ENCODE results near the gene PIGC.
A peak's percentile ranks its signal among the peaks of the same experiment; 100 is the strongest.

The PIGC gene

DNA sequence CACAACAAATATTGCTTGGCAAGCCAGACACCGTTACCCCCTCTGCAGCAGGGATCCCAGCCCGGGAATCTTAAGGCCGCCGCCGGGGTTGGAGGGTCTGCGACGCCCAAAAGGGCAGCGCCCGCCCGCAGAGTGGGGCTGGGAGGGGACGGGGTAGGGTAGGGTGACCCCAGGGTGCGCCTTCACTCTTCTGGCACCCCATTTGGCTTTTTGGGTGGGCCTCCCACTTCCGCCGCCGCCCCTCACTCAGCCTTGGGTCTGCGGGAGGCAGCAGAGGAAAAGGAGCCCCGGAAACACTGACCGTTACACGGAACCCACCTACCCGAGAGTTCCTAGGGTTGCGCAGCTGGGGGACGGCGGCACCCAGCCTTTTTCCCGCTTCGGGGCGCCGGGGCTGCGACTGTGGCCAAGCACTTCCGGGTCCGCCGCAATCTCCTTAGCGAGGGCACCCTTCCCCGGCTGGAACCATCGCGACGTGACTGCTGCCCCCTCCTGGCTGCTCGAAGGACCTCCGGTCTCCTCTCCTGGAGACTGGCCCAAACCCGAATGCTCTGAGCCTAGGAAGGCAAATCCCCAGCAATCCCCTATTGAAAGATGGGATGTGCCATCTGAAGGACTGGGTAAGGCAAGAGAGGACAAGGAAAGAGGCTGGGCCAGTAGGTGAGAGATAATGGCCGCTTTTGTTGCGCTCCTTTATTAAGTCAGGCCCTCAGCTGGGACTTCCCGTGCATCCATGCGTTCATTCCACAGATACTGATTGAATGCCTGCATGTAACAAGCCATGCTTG lies at the start of gene PIGC:
PIGC (minus strand) TSS at position 404 of the 788 bp plus-strand sequence. CDS start 1,447 bp downstream, outside the sequence.
- Histone ChIP-seq H3K27me3 (ENCODE audit: control insufficient read depth in 1 of 2, insufficient read depth in 2 of 2, low read length in 2 of 2) (no peaks in the 10 kb centered on the region), H3K4me3 (ENCODE audit: low read length in 2 of 2) (peak within 1 kb of the TSS; percentile 68 to 91), H3K9ac (ENCODE audit: low read length in 2 of 2) (peak within 1 kb of the TSS; percentile 88 to 90), H3K36me3 (ENCODE audit: control insufficient read depth in 2 of 2, insufficient read depth in 2 of 2, low read length in 2 of 2) (peaks cover 0 to 3% of the 10 kb centered on the region in 2 donors), H3K27ac (ENCODE audit: low read length) (peak within 1 kb of the TSS; percentile 46), H3K9me3 (ENCODE audit: control insufficient read depth in 2 of 2, low read length in 2 of 2) (no peaks in the 10 kb centered on the region), H3K4me1 (ENCODE audit: control insufficient read depth, insufficient read depth, low read length) (peaks cover 6% of the 10 kb centered on the region)

- Histone ChIP-seq H3K4me1 (ENCODE audit: control insufficient read depth, insufficient read depth, low read length) (peaks cover 4% of the 10 kb centered on the region), H3K27ac (ENCODE audit: low read length) (no peak overlapping the region), H3K36me3 (ENCODE audit: control insufficient read depth in 2 of 2, insufficient read depth in 2 of 2, low read length in 2 of 2) (no peaks in the 10 kb centered on the region), H3K4me3 (ENCODE audit: low read length in 2 of 2) (no peak overlapping the region), H3K9me3 (ENCODE audit: control insufficient read depth in 2 of 2, low read length in 2 of 2) (no peaks in the 10 kb centered on the region), H3K9ac (ENCODE audit: low read length in 2 of 2) (no peak overlapping the region), H3K27me3 (ENCODE audit: control insufficient read depth in 1 of 2, insufficient read depth in 2 of 2, low read length in 2 of 2) (peaks cover 0 to 3% of the 10 kb centered on the region in 2 donors)
Measured at GRCh38 chr1:172492421-172492820, 48.6 kb upstream of the PIGC start.

DNA sequence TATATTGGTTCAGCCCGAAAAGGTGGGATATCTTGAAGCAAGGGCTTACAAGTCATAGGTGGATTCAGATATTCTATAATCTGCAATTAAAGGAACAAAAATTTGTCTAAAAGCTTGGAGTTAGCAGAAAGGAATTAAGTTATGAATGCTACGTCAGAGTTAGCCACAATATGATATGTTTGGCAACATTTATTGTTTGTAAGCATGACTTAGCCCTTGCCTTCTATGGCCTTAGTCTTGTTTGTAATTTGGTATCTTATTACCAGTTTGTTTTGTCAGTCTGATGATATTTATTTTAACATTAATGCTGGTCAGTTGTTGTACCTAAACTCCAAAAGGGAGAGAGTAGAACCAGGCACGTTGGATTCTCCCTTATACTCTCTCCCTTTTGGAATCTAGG lies 46.0 kb upstream of the PIGC start:
- no peaks in the 10 kb centered on the region for H3K9me3 ChIP-seq (ENCODE audit: control insufficient read depth in 2 of 2, low read length in 2 of 2)

DNA sequence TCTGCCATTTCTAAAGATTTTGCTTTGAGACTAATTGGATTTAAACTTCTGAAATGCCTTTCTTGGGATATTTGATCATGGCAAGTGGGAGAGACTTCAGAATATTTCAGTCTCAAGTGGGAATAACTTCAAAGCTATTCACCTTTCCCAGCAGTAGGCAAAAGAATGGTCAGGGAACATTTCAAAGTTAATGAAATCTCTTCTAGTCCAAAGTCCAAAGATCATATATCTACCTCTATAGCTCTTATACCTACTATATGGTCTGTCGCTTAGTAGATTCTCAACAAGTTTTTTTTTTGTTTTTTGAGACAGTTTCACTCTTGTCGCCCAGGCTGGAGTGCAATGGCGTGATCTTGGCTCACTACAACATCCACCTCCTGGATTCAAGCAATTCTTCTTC lies 44.5 kb upstream of the PIGC start:
- Histone ChIP-seq H3K27me3 (ENCODE audit: control insufficient read depth in 1 of 2, insufficient read depth in 2 of 2, low read length in 2 of 2) (peaks cover 0 to 3% of the 10 kb centered on the region in 2 donors), H3K9ac (ENCODE audit: low read length in 2 of 2) (no peak overlapping the region), H3K9me3 (ENCODE audit: control insufficient read depth in 2 of 2, low read length in 2 of 2) (no peaks in the 10 kb centered on the region)

More for the DNA sequence above, 46.0 kb upstream of the PIGC start:
- no peak overlapping the region for H3K9ac ChIP-seq (ENCODE audit: low read length in 2 of 2)
- H3K4me1 ChIP-seq (ENCODE audit: control insufficient read depth, insufficient read depth, low read length), result no peaks in the 10 kb centered on the region
- H3K4me3 ChIP-seq (ENCODE audit: low read length in 2 of 2), result no peak overlapping the region
- H3K36me3 ChIP-seq (ENCODE audit: control insufficient read depth in 2 of 2, insufficient read depth in 2 of 2, low read length in 2 of 2), result no peaks in the 10 kb centered on the region
- peaks cover 0 to 3% of the 10 kb centered on the region in 2 donors for H3K27me3 ChIP-seq (ENCODE audit: control insufficient read depth in 1 of 2, insufficient read depth in 2 of 2, low read length in 2 of 2)
- no peak overlapping the region for H3K27ac ChIP-seq (ENCODE audit: low read length)

DNA sequence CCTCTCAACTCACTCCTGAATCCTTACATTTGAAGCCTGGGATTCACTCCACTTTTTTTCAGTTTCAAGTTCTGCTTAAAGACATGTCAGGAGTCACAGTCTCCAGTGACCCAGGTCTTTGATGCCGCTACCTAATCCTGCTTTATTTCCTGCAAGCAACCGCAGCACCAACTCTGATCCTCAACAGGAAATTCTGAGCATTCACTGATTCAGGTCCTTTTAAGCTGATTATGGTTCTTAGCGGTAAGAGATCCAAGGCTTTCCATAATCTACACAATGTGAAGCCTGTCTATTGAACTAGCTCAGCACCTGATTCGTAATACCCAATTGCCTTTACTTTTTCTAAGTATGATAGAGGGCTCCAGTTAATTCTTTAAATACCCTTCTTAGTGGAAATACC lies 43.7 kb upstream of the PIGC start:
- H3K36me3 ChIP-seq (ENCODE audit: control insufficient read depth in 2 of 2, insufficient read depth in 2 of 2, low read length in 2 of 2), result no peaks in the 10 kb centered on the region
- no peak overlapping the region for H3K4me3 ChIP-seq (ENCODE audit: low read length in 2 of 2)
- H3K9me3 ChIP-seq (ENCODE audit: control insufficient read depth in 2 of 2, low read length in 2 of 2), result no peaks in the 10 kb centered on the region
- peaks cover 0 to 3% of the 10 kb centered on the region in 2 donors for H3K27me3 ChIP-seq (ENCODE audit: control insufficient read depth in 1 of 2, insufficient read depth in 2 of 2, low read length in 2 of 2)
- no peak overlapping the region for H3K27ac ChIP-seq (ENCODE audit: low read length)
- no peaks in the 10 kb centered on the region for H3K4me1 ChIP-seq (ENCODE audit: control insufficient read depth, insufficient read depth, low read length)
- no peak overlapping the region for H3K9ac ChIP-seq (ENCODE audit: low read length in 2 of 2)

More for the DNA sequence above, 44.5 kb upstream of the PIGC start:
- no peak overlapping the region for H3K4me3 ChIP-seq (ENCODE audit: low read length in 2 of 2)
- H3K4me1 ChIP-seq (ENCODE audit: control insufficient read depth, insufficient read depth, low read length), result no peaks in the 10 kb centered on the region
- H3K36me3 ChIP-seq (ENCODE audit: control insufficient read depth in 2 of 2, insufficient read depth in 2 of 2, low read length in 2 of 2), result no peaks in the 10 kb centered on the region
- H3K27ac ChIP-seq (ENCODE audit: low read length), result no peak overlapping the region

- H3K9me3 ChIP-seq (ENCODE audit: control insufficient read depth in 2 of 2, low read length in 2 of 2), result no peaks in the 10 kb centered on the region
- no peak overlapping the region for H3K4me3 ChIP-seq (ENCODE audit: low read length in 2 of 2)
- H3K9ac ChIP-seq (ENCODE audit: low read length in 2 of 2), result no peak overlapping the region
- peaks cover 0 to 3% of the 10 kb centered on the region in 2 donors for H3K27me3 ChIP-seq (ENCODE audit: control insufficient read depth in 1 of 2, insufficient read depth in 2 of 2, low read length in 2 of 2)
- H3K4me1 ChIP-seq (ENCODE audit: control insufficient read depth, insufficient read depth, low read length), result no peaks in the 10 kb centered on the region
- H3K36me3 ChIP-seq (ENCODE audit: control insufficient read depth in 2 of 2, insufficient read depth in 2 of 2, low read length in 2 of 2), result no peaks in the 10 kb centered on the region
- H3K27ac ChIP-seq (ENCODE audit: low read length), result no peak overlapping the region
Measured at GRCh38 chr1:172486805-172487454, 43.1 kb upstream of the PIGC start.

DNA sequence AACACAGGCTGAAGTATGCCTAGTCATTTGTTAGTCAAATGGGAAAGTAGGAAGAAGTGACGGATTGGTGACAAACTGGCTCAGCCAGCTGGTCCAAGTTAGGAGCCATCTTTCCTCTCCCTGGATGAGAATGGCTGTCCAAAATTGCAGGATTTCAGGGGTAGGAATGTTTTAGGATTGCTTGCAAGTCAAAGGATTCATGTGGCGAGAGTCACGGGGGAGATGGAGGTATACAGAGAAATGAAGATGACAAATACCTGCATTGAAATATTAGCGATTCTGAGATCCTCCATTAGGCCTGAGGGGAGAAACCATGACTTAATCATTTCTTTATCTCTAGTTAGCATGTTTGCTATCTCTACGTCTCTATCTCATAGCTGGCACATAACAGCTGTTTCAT lies 41.8 kb upstream of the PIGC start:
- no peaks in the 10 kb centered on the region for H3K9me3 ChIP-seq (ENCODE audit: control insufficient read depth in 2 of 2, low read length in 2 of 2)
- H3K4me3 ChIP-seq (ENCODE audit: low read length in 2 of 2), result no peak overlapping the region
- H3K4me1 ChIP-seq (ENCODE audit: control insufficient read depth, insufficient read depth, low read length), result no peaks in the 10 kb centered on the region
- no peaks in the 10 kb centered on the region for H3K36me3 ChIP-seq (ENCODE audit: control insufficient read depth in 2 of 2, insufficient read depth in 2 of 2, low read length in 2 of 2)
- peaks cover 0 to 3% of the 10 kb centered on the region in 2 donors for H3K27me3 ChIP-seq (ENCODE audit: control insufficient read depth in 1 of 2, insufficient read depth in 2 of 2, low read length in 2 of 2)
- H3K9ac ChIP-seq (ENCODE audit: low read length in 2 of 2), result no peak overlapping the region
- no peak overlapping the region for H3K27ac ChIP-seq (ENCODE audit: low read length)

- Histone ChIP-seq H3K9ac (ENCODE audit: low read length in 2 of 2) (no peak overlapping the region), H3K27me3 (ENCODE audit: control insufficient read depth in 1 of 2, insufficient read depth in 2 of 2, low read length in 2 of 2) (no peaks in the 10 kb centered on the region), H3K4me3 (ENCODE audit: low read length in 2 of 2) (no peak overlapping the region), H3K9me3 (ENCODE audit: control insufficient read depth in 2 of 2, low read length in 2 of 2) (no peaks in the 10 kb centered on the region), H3K27ac (ENCODE audit: low read length) (no peak overlapping the region), H3K4me1 (ENCODE audit: control insufficient read depth, insufficient read depth, low read length) (no peaks in the 10 kb centered on the region), H3K36me3 (ENCODE audit: control insufficient read depth in 2 of 2, insufficient read depth in 2 of 2, low read length in 2 of 2) (no peaks in the 10 kb centered on the region)
Measured at GRCh38 chr1:172484252-172484651, 40.4 kb upstream of the PIGC start.

DNA sequence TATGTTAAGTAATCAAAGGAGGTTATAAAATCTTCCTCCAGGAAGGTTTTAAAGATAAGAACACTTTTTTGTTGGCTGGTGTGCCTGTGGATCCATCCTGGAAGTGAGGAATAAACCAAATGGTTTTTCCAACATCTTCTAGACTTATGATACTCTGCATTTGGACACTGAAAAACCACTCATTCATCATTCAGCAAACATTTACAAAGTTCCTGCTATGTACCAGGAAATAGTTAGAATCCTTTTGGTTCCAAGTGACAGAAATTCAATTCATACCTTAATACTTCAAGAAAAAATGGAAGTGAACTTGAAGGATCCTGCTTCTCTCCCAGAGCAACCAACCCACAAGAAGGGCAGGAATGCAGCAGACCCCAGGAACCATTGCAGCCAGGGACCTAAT lies 39.6 kb upstream of the PIGC start:
- Histone ChIP-seq H3K27me3 (ENCODE audit: control insufficient read depth in 1 of 2, insufficient read depth in 2 of 2, low read length in 2 of 2) (no peaks in the 10 kb centered on the region), H3K9ac (ENCODE audit: low read length in 2 of 2) (no peak overlapping the region), H3K4me1 (ENCODE audit: control insufficient read depth, insufficient read depth, low read length) (no peaks in the 10 kb centered on the region), H3K27ac (ENCODE audit: low read length) (no peak overlapping the region), H3K9me3 (ENCODE audit: control insufficient read depth in 2 of 2, low read length in 2 of 2) (no peaks in the 10 kb centered on the region), H3K4me3 (ENCODE audit: low read length in 2 of 2) (no peak overlapping the region), H3K36me3 (ENCODE audit: control insufficient read depth in 2 of 2, insufficient read depth in 2 of 2, low read length in 2 of 2) (no peaks in the 10 kb centered on the region)

GRCh38 chr1:172482044-172482443 lies 38.2 kb upstream of the PIGC start:
- Histone ChIP-seq H3K4me1 (ENCODE audit: control insufficient read depth, insufficient read depth, low read length) (no peaks in the 10 kb centered on the region), H3K27me3 (ENCODE audit: control insufficient read depth in 1 of 2, insufficient read depth in 2 of 2, low read length in 2 of 2) (no peaks in the 10 kb centered on the region), H3K9ac (ENCODE audit: low read length in 2 of 2) (no peak overlapping the region), H3K27ac (ENCODE audit: low read length) (no peak overlapping the region), H3K36me3 (ENCODE audit: control insufficient read depth in 2 of 2, insufficient read depth in 2 of 2, low read length in 2 of 2) (no peaks in the 10 kb centered on the region), H3K4me3 (ENCODE audit: low read length in 2 of 2) (no peak overlapping the region), H3K9me3 (ENCODE audit: control insufficient read depth in 2 of 2, low read length in 2 of 2) (no peaks in the 10 kb centered on the region)

- Histone ChIP-seq H3K27me3 (ENCODE audit: control insufficient read depth in 1 of 2, insufficient read depth in 2 of 2, low read length in 2 of 2) (no peaks in the 10 kb centered on the region), H3K4me1 (ENCODE audit: control insufficient read depth, insufficient read depth, low read length) (no peaks in the 10 kb centered on the region), H3K9ac (ENCODE audit: low read length in 2 of 2) (no peak overlapping the region), H3K4me3 (ENCODE audit: low read length in 2 of 2) (no peak overlapping the region), H3K27ac (ENCODE audit: low read length) (no peak overlapping the region), H3K36me3 (ENCODE audit: control insufficient read depth in 2 of 2, insufficient read depth in 2 of 2, low read length in 2 of 2) (no peaks in the 10 kb centered on the region), H3K9me3 (ENCODE audit: control insufficient read depth in 2 of 2, low read length in 2 of 2) (no peaks in the 10 kb centered on the region)
Measured at GRCh38 chr1:172480431-172480830, 36.6 kb upstream of the PIGC start.
